Common myeloid progenitor, CD34-positive (primary cell): ENCODE measurements around the gene MDM1.

ENCODE experiments used
- CTCF ChIA-PET: fragments of 350-600 bp; sonication (Branson Sonifier 250); formaldehyde crosslinking; loops from one replicate; lab custom pipeline; 2021; ENCODE audit warnings: antibody characterized with exemption; lab: Charles Lee
- POLR2A ChIA-PET: fragments of 350-600 bp; sonication (Branson Sonifier 250); formaldehyde crosslinking; loops from one replicate; lab custom pipeline; 2021; ENCODE audit warnings: antibody characterized with exemption; lab: Charles Lee
- DNase-seq, 3 donors: peaks; one replicate each; pipeline versions ENCODE4 v3.0.0 to v3.0.0-alpha.2; 2013
- H3K27ac ChIP-seq, 2 experiments: 1 replicate in 1 of 2; 2 replicates in 1 of 2; pipeline ENCODE4 v1.7.0; 2013; ENCODE audit warnings: inconsistent platforms in 2 of 2, low read length in 2 of 2, mild to moderate bottlenecking in 2 of 2, low read depth in 1 of 2, moderate library complexity in 1 of 2; ENCODE audit not compliant: severe bottlenecking in 2 of 2, insufficient read depth in 1 of 2, poor library complexity in 1 of 2
- H3K27me3 ChIP-seq, 5 experiments: replicated peaks in 2 of 5; 1 replicate in 3 of 5; 2 replicates in 2 of 5; pipeline versions ENCODE4 v1.6.1 to v1.7.0; 2013; ENCODE audit warnings: low read length in 4 of 5, mild to moderate bottlenecking in 2 of 5, moderate library complexity in 2 of 5, inconsistent platforms in 1 of 5; ENCODE audit not compliant: insufficient read depth in 5 of 5, control insufficient read depth in 4 of 5
- H3K36me3 ChIP-seq, 4 experiments: 1 replicate in 2 of 4; 2 replicates in 2 of 4; pipeline versions ENCODE4 v1.6.1 to v1.7.0; 2013; ENCODE audit warnings: low read length in 3 of 4, control low read depth in 1 of 4, mild to moderate bottlenecking in 1 of 4; ENCODE audit not compliant: control insufficient read depth in 4 of 4, insufficient read depth in 4 of 4
- H3K4me1 ChIP-seq, 4 experiments: 1 replicate in 3 of 4; 2 replicates in 1 of 4; pipeline versions ENCODE4 v1.6.1 to v1.7.1; 2013; ENCODE audit warnings: low read length in 3 of 4, mild to moderate bottlenecking in 3 of 4, control low read depth in 1 of 4, inconsistent platforms in 1 of 4, moderate library complexity in 1 of 4; ENCODE audit not compliant: control insufficient read depth in 4 of 4, insufficient read depth in 4 of 4; ENCODE audit errors: control extremely low read depth in 1 of 4
- H3K4me3 ChIP-seq, 7 experiments: 1 replicate in 4 of 7; 2 replicates in 3 of 7; pipeline versions ENCODE4 v1.5.1 to v1.7.0; 2013; ENCODE audit warnings: mild to moderate bottlenecking in 7 of 7, low read length in 6 of 7, moderate library complexity in 6 of 7, inconsistent platforms in 2 of 7, low read depth in 2 of 7, control low read depth in 1 of 7; ENCODE audit not compliant: insufficient read depth in 4 of 7, control insufficient read depth in 1 of 7; ENCODE audit errors: extremely low read depth in 1 of 7
- H3K9me3 ChIP-seq, 5 experiments: 1 replicate in 4 of 5; 2 replicates in 1 of 5; pipeline versions ENCODE4 v1.6.1 to v1.7.1; 2013; ENCODE audit warnings: low read length in 4 of 5, mild to moderate bottlenecking in 2 of 5, inconsistent platforms in 1 of 5, low read depth in 1 of 5, moderate library complexity in 1 of 5; ENCODE audit not compliant: control insufficient read depth in 4 of 5, insufficient read depth in 2 of 5; ENCODE audit errors: control extremely low read depth in 1 of 5
- WGBS: methylation state at CpG from one replicate; pipeline ENCODE4 v1.1.5; 2013; ENCODE audit not compliant: insufficient coverage; 5-methylcytosine and 5-hydroxymethylcytosine counted together

Gene MDM1

GRCh38 chr12:68356986-68357385 lies 24.8 kb upstream of the MDM1 start:
- CTCF ChIA-PET = interaction anchor here (0.6 to 2.6 kb wide), 8 partner anchors 10 to 257 kb away, joined by 3 to 10 read pairs (median 3); no protein-coding TSS in a partner anchor

GRCh38 chr12:68356060-68356695 lies 24.0 kb upstream of the MDM1 start:
- H3K36me3 ChIP-seq = no peaks in the 10 kb centered on the region
- H3K9me3 ChIP-seq = no peaks in the 10 kb centered on the region
- no peak overlapping the region for H3K27ac ChIP-seq
- DNase-seq = peak in 2 of 3 donors; percentile 61 to 64
- H3K4me3 ChIP-seq = no peak overlapping the region
- peaks cover 8 to 34% (median 25%) of the 10 kb centered on the region in 4 experiments for H3K4me1 ChIP-seq
- CTCF ChIA-PET = interaction anchor here (0.5 to 2.6 kb wide), 8 partner anchors 9 to 232 kb away, joined by 3 to 10 read pairs (median 4); no protein-coding TSS in a partner anchor
- POLR2A ChIA-PET = interaction anchor here (0.6 to 1.0 kb wide), 2 partner anchors 9 to 241 kb away, joined by 3 to 4 read pairs; no protein-coding TSS in a partner anchor
- no peaks in the 10 kb centered on the region for H3K27me3 ChIP-seq

More at GRCh38 chr12:68356986-68357385, 24.8 kb upstream of the MDM1 start:
- POLR2A ChIA-PET = interaction anchor here (1.0 kb wide), 1 partner anchor 8 kb away, joined by 3 read pairs; no protein-coding TSS in a partner anchor
- Histone ChIP-seq H3K4me3 (no peak overlapping the region), H3K4me1 (peaks cover 10 to 42% (median 28%) of the 10 kb centered on the region in 4 experiments), H3K27ac (peak overlapping the region in 1 of 2 experiments; percentile 12), H3K9me3 (no peaks in the 10 kb centered on the region), H3K36me3 (no peaks in the 10 kb centered on the region), H3K27me3 (no peaks in the 10 kb centered on the region)
- no peak for DNase-seq
- WGBS = no CpG with 5 or more reads among the region's 1 CpG

GRCh38 chr12:68354977-68355541 lies 22.9 kb upstream of the MDM1 start:
- POLR2A ChIA-PET = no interaction called here
- Histone ChIP-seq H3K27me3 (no peaks in the 10 kb centered on the region), H3K4me1 (peaks cover 8 to 28% (median 23%) of the 10 kb centered on the region in 4 experiments), H3K27ac (no peak overlapping the region), H3K4me3 (no peak overlapping the region), H3K9me3 (no peaks in the 10 kb centered on the region), H3K36me3 (no peaks in the 10 kb centered on the region)
- no CpG with 5 or more reads among the region's 4 CpGs for WGBS
- no peak for DNase-seq
- CTCF ChIA-PET = interaction anchor here (1.0 to 2.7 kb wide), 5 partner anchors 14 to 330 kb away, joined by 3 to 13 read pairs (median 5); no protein-coding TSS in a partner anchor

GRCh38 chr12:68352067-68352466 lies 19.9 kb upstream of the MDM1 start:
- no peak overlapping the region for H3K4me3 ChIP-seq
- no peaks in the 10 kb centered on the region for H3K9me3 ChIP-seq
- CTCF ChIA-PET = no interaction called here
- no peaks in the 10 kb centered on the region for H3K27me3 ChIP-seq
- no peaks in the 10 kb centered on the region for H3K36me3 ChIP-seq
- peaks cover 0 to 5% (median 1%) of the 10 kb centered on the region in 4 experiments for H3K4me1 ChIP-seq
- POLR2A ChIA-PET = no interaction called here
- DNase-seq = no peak
- no peak overlapping the region for H3K27ac ChIP-seq
- WGBS = 100% methylated on average over 2 of the region's 2 CpGs

- peaks cover 0 to 2% (median under 1%) of the 10 kb centered on the region in 4 experiments for H3K4me1 ChIP-seq
- ChIA-PET CTCF (interaction anchor here (0.9 to 3.5 kb wide), 2 partner anchors 12 to 16 kb away, joined by 3 to 12 read pairs; no protein-coding TSS in a partner anchor), POLR2A (interaction anchor here (0.6 kb wide), 2 partner anchors 19 to 233 kb away, joined by 3 to 5 read pairs; no protein-coding TSS in a partner anchor)
- H3K4me3 ChIP-seq = no peak overlapping the region
- WGBS = 100% methylated on average over 2 of the region's 3 CpGs
- DNase-seq = no peak
- H3K27ac ChIP-seq = no peak overlapping the region
- no peaks in the 10 kb centered on the region for H3K9me3 ChIP-seq
- H3K36me3 ChIP-seq = no peaks in the 10 kb centered on the region
- no peaks in the 10 kb centered on the region for H3K27me3 ChIP-seq
Observed at GRCh38 chr12:68350753-68351152, 18.6 kb upstream of the MDM1 start.

GRCh38 chr12:68349921-68350606 lies 17.9 kb upstream of the MDM1 start:
- CTCF ChIA-PET = interaction anchor here (0.9 to 3.5 kb wide), 5 partner anchors 8 to 286 kb away, joined by 3 to 12 read pairs (median 4); no protein-coding TSS in a partner anchor
- Histone ChIP-seq H3K27me3 (no peaks in the 10 kb centered on the region), H3K4me1 (peaks cover 0 to 4% (median 1%) of the 10 kb centered on the region in 4 experiments), H3K9me3 (no peaks in the 10 kb centered on the region), H3K36me3 (no peaks in the 10 kb centered on the region), H3K27ac (no peak overlapping the region), H3K4me3 (no peak overlapping the region)
- POLR2A ChIA-PET = interaction anchor here (0.6 to 1.0 kb wide), 4 partner anchors 18 to 660 kb away, joined by 3 to 5 read pairs (median 4); no protein-coding TSS in a partner anchor
- WGBS = 97% methylated on average over 5 of the region's 5 CpGs
- no peak for DNase-seq
